Inflammatory macrophage treated with lipopolysaccharide for 1 hour (primary cell): Measurements from ENCODE around the gene C1orf105.
"Not testable (repeated sequence)": the region's sequence is repeated elsewhere in the genome, so short reads cannot be mapped to it uniquely, and the experiment has no call there.

Experiments used
- DNase-seq, 2 donors: peaks; one replicate each; pipeline ENCODE4 v3.0.0-alpha.2; 2020 to 2022

Gene C1orf105

GRCh38 chr1:172429331-172430127, 9.0 kb downstream of the C1orf105 start:
- peak; percentile 40 to 74 for DNase-seq

GRCh38 chr1:172430128-172430454, 9.6 kb downstream of the C1orf105 start:
- no peak for DNase-seq

- DNase-seq, result no peak
These were observed 10.7 kb downstream of the C1orf105 start for GRCh38 chr1:172431204-172431603.

DNA sequence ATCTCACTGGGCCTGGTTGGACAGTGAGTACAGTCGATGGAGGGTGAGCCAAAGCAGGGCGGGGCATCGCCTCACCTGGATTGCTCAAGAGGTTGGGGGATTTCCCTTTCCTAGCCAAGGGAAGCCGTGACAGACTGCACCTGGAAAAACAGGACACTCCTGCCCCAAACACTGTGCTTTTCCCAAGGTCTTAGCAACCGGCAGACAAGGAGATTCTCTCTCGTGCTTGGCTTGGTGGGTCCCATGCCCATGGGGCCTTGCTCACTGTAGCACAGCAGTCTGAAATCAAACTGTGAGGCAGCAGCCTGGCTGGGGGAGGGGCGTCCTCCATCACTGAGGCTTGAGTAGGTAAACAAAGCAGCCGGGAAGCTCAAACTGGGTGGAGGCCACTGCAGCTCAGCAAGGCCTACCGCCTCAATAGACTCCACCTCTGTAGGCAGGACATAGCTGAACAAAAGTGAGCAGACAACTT, 11.3 kb downstream of the C1orf105 start:
- no peak for DNase-seq

DNA sequence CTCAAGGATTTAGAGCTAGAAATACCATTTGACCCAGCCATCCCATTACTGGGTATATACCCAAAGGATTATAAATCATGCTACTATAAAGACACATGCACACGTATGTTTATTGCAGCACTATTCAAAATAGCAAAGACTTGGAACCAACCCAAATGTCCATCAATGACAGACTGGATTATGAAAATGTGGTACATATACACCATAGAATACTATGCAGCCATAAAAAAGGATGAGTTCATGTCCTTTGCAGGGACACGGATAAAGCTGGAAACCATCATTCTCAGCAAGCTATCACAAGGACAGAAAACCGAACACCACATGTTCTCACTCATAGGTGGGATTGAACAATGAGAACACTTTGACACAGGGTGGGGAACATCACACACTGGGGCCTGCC, 16.7 kb downstream of the C1orf105 start:
- DNase-seq, result not testable (repeated sequence)

DNA sequence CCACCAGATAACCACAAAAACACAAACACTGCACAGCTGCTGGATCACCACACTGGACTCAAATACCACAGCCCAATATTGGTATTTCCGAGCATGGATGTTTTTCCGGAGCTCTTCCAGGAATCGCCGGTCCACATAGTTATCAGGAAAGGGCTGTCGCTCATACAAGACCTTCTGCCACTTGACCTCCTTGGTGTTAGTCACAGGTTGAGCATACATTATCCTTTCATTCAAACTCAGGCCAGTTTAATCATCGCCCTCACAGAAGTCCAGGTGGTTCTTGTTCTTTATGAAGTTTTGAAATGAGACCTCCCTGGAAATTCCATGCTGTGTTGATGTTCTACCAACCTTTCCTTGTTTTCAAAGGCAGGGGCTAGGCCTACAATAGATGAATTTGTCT, 21.9 kb downstream of the C1orf105 start:
- DNase-seq, result no peak

DNA sequence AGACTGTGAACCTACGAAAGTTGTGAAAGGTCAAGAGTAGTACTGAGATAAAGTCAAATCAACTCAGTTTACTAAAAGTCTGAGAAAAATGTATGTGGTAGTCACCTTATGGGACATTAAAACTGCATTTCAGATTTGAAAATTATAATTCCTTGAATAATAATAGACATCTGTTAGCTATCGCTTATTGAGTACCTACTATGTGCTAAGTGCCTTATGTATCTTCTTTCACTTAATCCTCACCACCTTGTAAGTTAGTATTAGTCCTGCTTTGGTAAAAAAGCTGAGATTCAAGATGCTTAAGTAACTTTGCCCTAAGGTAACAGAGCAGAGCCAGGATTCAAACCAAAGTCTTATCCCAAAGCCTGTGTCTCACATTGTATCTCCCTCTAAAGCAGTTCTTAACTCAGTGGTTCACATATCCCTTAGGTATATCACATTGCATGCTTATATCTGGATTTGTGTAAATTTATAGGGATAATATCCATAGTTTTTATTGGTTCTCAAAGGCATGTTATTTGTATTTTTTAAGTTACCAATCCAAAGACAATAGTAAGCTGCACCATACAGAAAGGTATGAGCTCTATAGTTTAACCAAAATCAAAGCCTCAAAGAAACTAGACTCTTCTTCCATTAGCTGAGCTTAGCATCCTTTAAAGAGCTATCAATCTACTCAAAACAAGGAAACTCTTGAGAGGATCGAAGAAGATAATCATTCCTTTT, 22.5 kb downstream of the C1orf105 start:
- DNase-seq, result no peak

- DNase-seq, result peak; percentile 82 to 95
These were observed 23.4 kb downstream of the C1orf105 start, which contains the start of gene PIGC for GRCh38 chr1:172443666-172444453. TSS of gene PIGC (minus strand) at chr1:172444069. CDS start at chr1:172442622, 1,447 bp downstream.

- no peak for DNase-seq
These were observed 26.1 kb downstream of the C1orf105 start for GRCh38 chr1:172446547-172446946.

- no peak for DNase-seq
These were observed 27.2 kb downstream of the C1orf105 start for GRCh38 chr1:172447641-172448040.

DNA sequence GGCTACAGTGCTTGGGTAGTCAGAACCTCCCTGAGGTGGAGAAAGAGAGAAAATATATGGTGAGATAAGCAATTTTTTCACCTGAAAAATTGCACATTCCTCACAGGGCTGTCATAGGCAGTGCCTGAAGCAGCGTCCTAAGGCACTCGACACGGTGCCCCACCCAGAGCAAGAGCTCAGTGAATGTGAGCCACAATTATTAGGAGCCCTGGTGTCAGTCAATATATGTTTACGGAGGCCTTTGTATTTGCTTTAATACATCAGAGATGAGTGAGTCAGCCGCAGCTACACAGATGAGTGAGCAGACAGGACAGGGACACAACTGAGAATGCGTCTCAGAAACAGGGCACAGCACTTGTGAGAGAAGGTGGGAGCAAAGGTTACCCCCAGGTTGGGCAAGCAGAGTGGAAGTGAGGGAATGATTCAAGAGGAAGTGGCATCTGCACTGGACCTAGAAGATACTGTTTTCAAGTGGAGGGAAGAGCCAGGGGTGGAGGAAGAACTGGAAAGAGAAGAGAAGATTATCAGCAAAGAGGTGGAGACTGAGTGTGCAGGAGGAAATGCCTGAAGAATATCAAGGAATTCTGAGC, 28.6 kb downstream of the C1orf105 start:
- DNase-seq, result no peak

GRCh38 chr1:172449585-172450523, 29.4 kb downstream of the C1orf105 start:
- peak; percentile 66 to 90 for DNase-seq

DNA sequence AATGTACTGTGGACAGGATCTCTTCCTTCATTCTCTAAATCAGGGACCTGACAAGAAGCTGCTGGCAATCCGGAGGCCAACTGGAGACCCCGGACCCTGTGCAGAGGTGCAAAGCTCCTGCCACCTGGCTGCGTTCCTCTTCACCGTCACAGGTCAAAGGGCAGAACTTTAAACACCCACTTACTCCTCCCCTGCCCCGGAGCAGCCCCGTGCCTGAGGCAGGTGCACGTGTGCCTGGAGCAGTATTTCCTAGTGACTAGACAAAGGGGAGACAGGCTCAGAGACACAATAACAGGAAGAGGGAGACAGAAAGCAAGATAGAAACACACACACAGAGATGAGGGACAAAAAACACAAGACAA, 30.0 kb downstream of the C1orf105 start:
- no peak for DNase-seq

- DNase-seq, result no peak
These were observed 30.5 kb downstream of the C1orf105 start for GRCh38 chr1:172451002-172451443.

- DNase-seq, result no peak
These were observed 32.2 kb downstream of the C1orf105 start for GRCh38 chr1:172452536-172453152.

GRCh38 chr1:172453153-172453545, 32.7 kb downstream of the C1orf105 start:
- no peak for DNase-seq

- DNase-seq, result no peak
These were observed 33.1 kb downstream of the C1orf105 start for GRCh38 chr1:172453607-172454006.

DNA sequence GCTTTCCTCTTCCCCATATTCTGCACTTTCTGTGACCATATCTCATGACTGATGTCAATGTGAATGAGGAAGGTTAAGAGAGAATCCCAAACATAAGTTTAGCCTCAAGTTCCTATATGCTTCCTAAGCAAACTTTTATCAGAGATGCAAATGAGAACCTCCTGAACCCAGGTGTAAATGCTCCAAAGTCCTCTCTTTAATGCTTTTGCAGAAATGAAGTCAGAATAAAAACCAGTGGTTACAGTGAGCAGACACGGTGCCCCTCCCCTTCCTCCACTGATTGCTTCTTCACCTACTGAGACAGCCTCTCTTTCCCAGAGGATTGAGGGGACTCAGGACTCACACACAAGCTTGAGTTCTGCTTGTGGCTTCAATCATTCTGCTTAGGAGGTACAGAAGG, 35.0 kb downstream of the C1orf105 start:
- DNase-seq, result no peak

DNA sequence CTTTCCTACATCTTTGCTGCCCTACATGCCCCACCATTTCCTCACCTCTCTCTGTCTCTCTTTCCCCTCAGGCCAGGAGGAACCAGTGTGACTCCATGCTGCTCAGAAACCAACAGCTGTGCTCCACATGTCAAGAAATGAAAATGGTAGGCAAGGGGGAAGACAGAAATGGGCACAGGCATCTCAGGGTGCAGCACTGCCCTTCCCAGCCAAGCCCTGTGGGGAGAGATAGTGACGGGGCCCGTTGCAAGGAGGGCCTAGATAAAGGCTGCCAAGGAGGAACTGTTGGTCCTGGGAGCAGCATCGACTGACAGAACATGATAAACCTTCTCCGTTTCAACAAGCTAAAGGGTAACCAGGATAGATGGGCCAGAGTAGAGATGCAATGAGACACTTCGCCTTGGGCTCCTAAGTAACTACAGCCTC, 35.9 kb downstream of the C1orf105 start:
- DNase-seq, result no peak

DNA sequence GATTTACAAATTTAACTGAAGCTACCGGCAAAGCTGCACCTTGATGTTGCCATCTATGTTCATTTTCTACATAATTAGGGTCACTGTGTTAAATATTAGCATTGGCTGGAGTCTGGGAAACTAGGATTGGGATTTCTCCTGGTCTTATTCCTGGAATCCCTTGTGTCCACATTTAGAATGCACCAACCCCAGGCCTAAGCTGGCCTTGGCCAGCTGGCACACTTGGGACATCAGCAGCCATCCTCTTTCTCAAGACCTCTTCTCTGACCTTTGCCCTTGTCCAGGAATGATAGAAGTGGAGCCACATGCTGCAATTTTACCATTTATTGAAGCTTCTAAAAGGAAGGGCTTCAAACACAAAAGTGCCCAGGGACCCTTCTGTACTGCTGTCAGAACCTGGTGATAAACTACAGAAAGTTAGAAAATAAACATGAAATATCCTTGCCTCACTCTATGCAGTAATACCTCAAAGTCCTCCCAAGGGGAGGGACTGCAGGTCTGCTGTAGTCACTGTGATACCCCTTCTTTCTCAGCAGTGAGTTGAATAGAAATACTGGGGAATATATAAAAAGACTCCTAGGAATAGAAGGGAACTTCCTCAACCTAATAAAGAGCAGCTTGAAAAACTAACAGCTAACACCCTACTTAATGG, 37.1 kb downstream of the C1orf105 start:
- no peak for DNase-seq

DNA sequence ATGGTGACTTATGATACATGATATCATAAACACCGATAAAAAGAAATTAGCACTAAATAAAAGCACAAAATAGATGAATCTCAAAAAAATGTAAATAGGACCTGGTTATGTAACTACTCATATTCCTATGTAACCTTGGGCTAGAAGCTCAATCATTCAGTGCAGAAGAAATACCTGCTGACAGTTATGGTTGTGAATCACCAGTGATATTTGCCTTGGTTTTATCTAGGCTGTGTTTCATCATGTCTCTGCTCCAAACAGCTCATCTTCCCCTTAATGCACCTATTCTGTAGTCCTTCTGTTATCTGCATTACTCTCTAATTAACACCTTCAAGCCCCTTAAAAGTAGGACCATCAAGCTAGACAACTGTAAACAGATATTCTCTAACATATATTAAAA, 39.7 kb downstream of the C1orf105 start:
- DNase-seq, result no peak
